22Rv1 (cell line): ENCODE results near the gene DARS2.
"Not testable (repeated sequence)": the region's sequence is repeated elsewhere in the genome, so short reads cannot be mapped to it uniquely, and the experiment has no call there.

Experiments
- H3K27ac ChIP-seq: fragments of 450-650 bp; 2 replicates; pipeline ENCODE4 v1.5.1; 2017
- CTCF ChIP-seq: fragments of 450-650 bp; IDR thresholded peaks from 2 replicates; pipeline ENCODE4 v1.5.1; 2017; ENCODE audit warnings: mild to moderate bottlenecking
- ZFX ChIP-seq: fragments of 450-650 bp; IDR thresholded peaks from 2 replicates; pipeline ENCODE4 v1.6.1; 2017; ENCODE audit warnings: antibody characterized with exemption, borderline replicate concordance

Gene DARS2

GRCh38 chr1:173878251-173878650, 53.8 kb downstream of the DARS2 start:
- H3K27ac ChIP-seq = 0 out of 2 replicates have a peak overlapping the region, but pooled peaks have one; percentile 65
- no peak for TF ChIP-seq CTCF
- TF ChIP-seq ZFX = no peak

GRCh38 chr1:173881117-173881516, 56.6 kb downstream of the DARS2 start:
- H3K27ac ChIP-seq = not testable (repeated sequence)

- H3K27ac ChIP-seq = no peak overlapping the region
- no peak for TF ChIP-seq ZFX
- no peak for TF ChIP-seq CTCF
Observed at GRCh38 chr1:173884701-173885100, 60.2 kb downstream of the DARS2 start.

- H3K27ac ChIP-seq = no peak overlapping the region
- TF ChIP-seq CTCF (no peak), ZFX (no peak)
Observed at GRCh38 chr1:173886746-173887611, 62.5 kb downstream of the DARS2 start.

- no peak overlapping the region for H3K27ac ChIP-seq
- no peak for TF ChIP-seq ZFX
- no peak for TF ChIP-seq CTCF
Observed at GRCh38 chr1:173887627-173888026, 63.2 kb downstream of the DARS2 start.

GRCh38 chr1:173888749-173889148, 64.3 kb downstream of the DARS2 start:
- no peak overlapping the region for H3K27ac ChIP-seq
- TF ChIP-seq CTCF (no peak), ZFX (no peak)

GRCh38 chr1:173889885-173890284, 65.4 kb downstream of the DARS2 start:
- TF ChIP-seq CTCF (no peak), ZFX (no peak)
- no peak overlapping the region for H3K27ac ChIP-seq

GRCh38 chr1:173893611-173894010, 69.1 kb downstream of the DARS2 start:
- TF ChIP-seq ZFX (no peak), CTCF (no peak)
- no peak overlapping the region for H3K27ac ChIP-seq
